Activated T-helper 1 cell treated with anti-CD3 and anti-CD28 coated beads, Interleukin-2, amount 50 U/mL, for 16 hours (primary cell): Measurements from ENCODE around the gene VPS18.

Experiments used
- DNase-seq, 2 donors: peaks; one replicate each; pipeline ENCODE4 v3.0.0-alpha.2; 2020; ENCODE audit warnings: low read depth in 1 of 2, low spot score in 1 of 2

VPS18 gene

GRCh38 chr15:40952301-40952900, 58.2 kb downstream of the VPS18 start:
- no peak for DNase-seq

GRCh38 chr15:40952901-40953712, 58.9 kb downstream of the VPS18 start, which contains the start of gene CHAC1:
Gene CHAC1 (plus strand): TSS chr15:40953471. CDS start chr15:40953584, 113 bp downstream.
- peak; percentile 83 to 95 for DNase-seq
